ENCODE measurements around the gene RPL29. TPM values are rescaled to one million over a fixed set of nuclear protein-coding genes. Genes with fewer than 3 reads are reported as not detected.
A peak's percentile ranks its signal among the peaks of the same experiment; 100 is the strongest.
"Not testable (repeated sequence)": the region's sequence is repeated elsewhere in the genome, so short reads cannot be mapped to it uniquely, and the experiment has no call there.

Gene RPL29
- total RNA-seq, 1 donor from 2014 or later: 872 TPM

DNA sequence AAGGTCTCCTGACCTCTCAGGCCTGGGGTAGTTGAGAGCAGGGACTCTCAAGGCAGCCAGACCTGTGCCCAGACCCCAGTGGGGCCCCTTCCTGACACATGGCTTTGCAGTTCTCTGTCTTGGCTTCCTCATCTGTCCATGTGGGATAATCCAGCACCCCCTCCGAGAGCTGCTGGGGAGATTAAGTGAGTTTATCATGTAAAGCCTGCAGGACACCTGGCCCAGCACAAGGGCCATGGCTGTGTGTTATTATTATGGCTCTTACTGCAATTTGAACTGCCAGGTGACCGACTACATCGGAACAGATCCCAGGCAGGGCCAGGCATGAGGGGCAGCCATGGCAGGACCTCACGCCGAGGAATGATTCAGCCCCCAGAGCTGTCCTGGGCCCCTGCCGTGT is 48.1 kb upstream of the RPL29 start:
- Mint-ChIP-seq H3K9me3 (ENCODE audit: unreplicated experiment) (no peaks in the 10 kb centered on the region), H3K36me3 (ENCODE audit: low read depth, unreplicated experiment) (no peaks in the 10 kb centered on the region), H3K4me1 (ENCODE audit: low read depth, unreplicated experiment) (peaks cover 21% of the 10 kb centered on the region), H3K4me3 (ENCODE audit: unreplicated experiment) (no peak overlapping the region), H3K27ac (ENCODE audit: unreplicated experiment) (no peak overlapping the region), H3K27me3 (ENCODE audit: low read depth, unreplicated experiment) (peaks cover 12% of the 10 kb centered on the region)
- H3K27me3 ChIP-seq (ENCODE audit: insufficient read depth, low read length): no peaks in the 10 kb centered on the region
- peaks cover 46% of the 10 kb centered on the region for H3K4me1 ChIP-seq (ENCODE audit: insufficient read depth, low read length)
- peaks cover 13% of the 10 kb centered on the region for H3K79me2 ChIP-seq (ENCODE audit: insufficient read depth, low read length)
- H3K27ac ChIP-seq (ENCODE audit: low read depth, low read length): no peak overlapping the region
- TF ChIP-seq CTCF (IDR thresholded peaks at IDR 0.05; ENCODE audit: insufficient read depth, low read depth, low read length): no peak
- no peak for TF ChIP-seq EZH2 (IDR thresholded peaks at IDR 0.05; ENCODE audit: insufficient read depth, low read length)
- no peak for FAIRE-seq
- H4K20me1 ChIP-seq (ENCODE audit: insufficient read depth, low read length): no peaks in the 10 kb centered on the region
- peak overlapping the region; percentile 44 for H2AFZ ChIP-seq (ENCODE audit: low read depth, low read length)
- H3K9me3 ChIP-seq (ENCODE audit: insufficient read depth, low read depth, low read length): no peaks in the 10 kb centered on the region
- H3K4me2 ChIP-seq (ENCODE audit: low read length): no peak overlapping the region
- no peak overlapping the region for H3K4me3 ChIP-seq (ENCODE audit: insufficient read depth, low read depth, low read length)
- no peak overlapping the region for H3K9ac ChIP-seq (ENCODE audit: low read length)
- peaks cover 5% of the 10 kb centered on the region for H3K36me3 ChIP-seq (ENCODE audit: insufficient read depth, low read length)
- DNase-seq (ENCODE audit: low read depth): no peak

DNA sequence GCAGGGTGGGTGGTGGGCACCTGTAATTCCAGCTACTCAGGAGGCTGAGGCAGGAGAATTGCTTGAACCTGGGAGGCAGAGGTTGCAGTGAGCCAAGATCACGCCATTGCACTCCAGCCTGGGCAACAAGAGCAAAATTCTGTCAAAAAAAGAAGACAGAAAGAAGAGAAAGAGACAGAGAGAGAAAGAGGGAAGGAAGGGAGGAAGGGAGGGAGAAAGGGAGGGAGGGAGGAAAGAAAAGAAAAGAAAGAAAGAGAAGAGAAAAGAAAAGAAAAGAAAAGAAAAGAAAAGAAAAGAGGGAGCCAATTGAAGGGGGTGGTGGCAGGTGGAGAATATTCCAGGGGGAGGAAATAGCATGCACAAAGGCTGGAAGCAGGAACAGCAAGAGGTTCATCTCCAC is 47.3 kb upstream of the RPL29 start:
- H3K4me1 Mint-ChIP-seq (ENCODE audit: low read depth, unreplicated experiment): peaks cover 18% of the 10 kb centered on the region
- not testable (repeated sequence) for H3K27me3 ChIP-seq (ENCODE audit: insufficient read depth, low read length); H4K20me1 ChIP-seq (ENCODE audit: insufficient read depth, low read length); FAIRE-seq; H3K27ac Mint-ChIP-seq (ENCODE audit: unreplicated experiment); H3K4me3 Mint-ChIP-seq (ENCODE audit: unreplicated experiment); H3K27ac ChIP-seq (ENCODE audit: low read depth, low read length); H3K9me3 Mint-ChIP-seq (ENCODE audit: unreplicated experiment); H3K4me2 ChIP-seq (ENCODE audit: low read length); H3K4me3 ChIP-seq (ENCODE audit: insufficient read depth, low read depth, low read length); DNase-seq (ENCODE audit: low read depth); H2AFZ ChIP-seq (ENCODE audit: low read depth, low read length); H3K9me3 ChIP-seq (ENCODE audit: insufficient read depth, low read depth, low read length); H3K79me2 ChIP-seq (ENCODE audit: insufficient read depth, low read length); H3K9ac ChIP-seq (ENCODE audit: low read length); H3K36me3 ChIP-seq (ENCODE audit: insufficient read depth, low read length); H3K36me3 Mint-ChIP-seq (ENCODE audit: low read depth, unreplicated experiment)
- H3K27me3 Mint-ChIP-seq (ENCODE audit: low read depth, unreplicated experiment): peaks cover 17% of the 10 kb centered on the region
- H3K4me1 ChIP-seq (ENCODE audit: insufficient read depth, low read length): peaks cover 40% of the 10 kb centered on the region

DNA sequence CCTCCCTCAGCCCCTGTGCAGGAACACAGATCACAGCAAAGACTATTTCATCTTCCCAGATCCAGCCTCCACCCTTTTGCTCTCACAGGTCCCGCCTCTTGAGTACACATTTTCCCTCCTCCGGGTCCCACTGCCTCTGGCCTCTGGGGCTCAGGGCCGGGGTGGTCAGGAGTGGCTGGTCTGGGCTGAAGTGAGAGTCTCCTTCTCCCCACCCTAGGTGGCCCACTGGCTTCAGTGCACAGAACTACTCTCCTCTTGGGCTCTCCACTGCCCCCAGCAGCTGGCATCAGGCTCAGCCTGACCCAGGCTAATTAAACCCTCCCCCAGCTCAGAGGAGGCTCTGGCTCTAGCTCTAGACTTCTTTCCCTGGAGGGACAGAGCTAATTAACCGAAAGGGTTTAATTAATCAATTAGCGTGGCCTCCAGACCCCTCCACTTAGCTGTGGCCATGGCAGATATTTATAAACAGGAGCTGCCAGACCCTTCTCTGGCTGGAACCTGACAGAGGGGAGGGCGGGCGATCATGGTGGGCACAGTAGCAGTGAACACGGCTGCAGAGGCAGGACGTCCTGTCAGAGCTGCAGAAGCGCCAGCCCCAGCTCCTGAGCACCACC is 45.5 kb upstream of the RPL29 start:
- no peaks in the 10 kb centered on the region for H4K20me1 ChIP-seq (ENCODE audit: insufficient read depth, low read length)
- H3K9ac ChIP-seq (ENCODE audit: low read length): no peak overlapping the region
- TF ChIP-seq EZH2 (IDR thresholded peaks at IDR 0.05; ENCODE audit: insufficient read depth, low read length): no peak
- TF ChIP-seq CTCF (IDR thresholded peaks at IDR 0.05; ENCODE audit: insufficient read depth, low read depth, low read length): no peak
- H3K4me3 ChIP-seq (ENCODE audit: insufficient read depth, low read depth, low read length): no peak overlapping the region
- Mint-ChIP-seq H3K9me3 (ENCODE audit: unreplicated experiment) (no peaks in the 10 kb centered on the region), H3K4me3 (ENCODE audit: unreplicated experiment) (no peak overlapping the region), H3K4me1 (ENCODE audit: low read depth, unreplicated experiment) (peaks cover 9% of the 10 kb centered on the region), H3K27ac (ENCODE audit: unreplicated experiment) (no peak overlapping the region), H3K27me3 (ENCODE audit: low read depth, unreplicated experiment) (peaks cover 17% of the 10 kb centered on the region), H3K36me3 (ENCODE audit: low read depth, unreplicated experiment) (no peaks in the 10 kb centered on the region)
- no peaks in the 10 kb centered on the region for H3K27me3 ChIP-seq (ENCODE audit: insufficient read depth, low read length)
- FAIRE-seq (no peak), DNase-seq (ENCODE audit: low read depth) (no peak)
- H3K27ac ChIP-seq (ENCODE audit: low read depth, low read length): no peak overlapping the region
- peaks cover 22% of the 10 kb centered on the region for H3K4me1 ChIP-seq (ENCODE audit: insufficient read depth, low read length)
- no peak overlapping the region for H3K4me2 ChIP-seq (ENCODE audit: low read length)
- H2AFZ ChIP-seq (ENCODE audit: low read depth, low read length): no peak overlapping the region
- H3K9me3 ChIP-seq (ENCODE audit: insufficient read depth, low read depth, low read length): no peaks in the 10 kb centered on the region
- no peaks in the 10 kb centered on the region for H3K36me3 ChIP-seq (ENCODE audit: insufficient read depth, low read length)
- no peaks in the 10 kb centered on the region for H3K79me2 ChIP-seq (ENCODE audit: insufficient read depth, low read length)
